ENCODE data around the gene SAT2.
"Not testable (repeated sequence)": the region's sequence is repeated elsewhere in the genome, so short reads cannot be mapped to it uniquely, and the experiment has no call there.

SAT2 gene

GRCh38 chr17:7612294-7612640 is 15.4 kb downstream of the SAT2 start:
- Histone ChIP-seq H3K4me1 (ENCODE audit: control insufficient read depth, insufficient read depth, low read length) (peaks cover 22% of the 10 kb centered on the region), H3K36me3 (ENCODE audit: control insufficient read depth in 2 of 2, insufficient read depth in 1 of 2, low read length in 2 of 2) (peaks cover 31 to 42% of the 10 kb centered on the region in 2 experiments; a peak in 2 of 3 replicates), H3K9me3 (ENCODE audit: control insufficient read depth, insufficient read depth, low read depth, low read length) (no peaks in the 10 kb centered on the region), H3K27ac (ENCODE audit: extremely low read depth, low read depth, low read length) (no peak overlapping the region), H3K4me3 (ENCODE audit: low read depth, low read length) (no peak overlapping the region)
- no peak for TF ChIP-seq KLF10 (tag by site-specific recombination; IDR thresholded peaks at IDR 0.05)
- TF ChIP-seq ZBTB7A (tag by site-specific recombination; IDR thresholded peaks at IDR 0.05; ENCODE audit: low read depth) = no peak
- ChIA-PET CTCF (interaction anchor here (0.7 to 5.1 kb wide), 2 partner anchors 20 to 61 kb away, joined by 3 to 30 read pairs; no protein-coding TSS in a partner anchor), POLR2A (interaction anchor here (0.6 to 6.9 kb wide), 4 partner anchors 13 to 76 kb away, joined by 3 to 52 read pairs (median 4); partner anchors contain the start of genes SAT2, TP53 and WRAP53)

- ChIA-PET CTCF (interaction anchor here (0.6 to 5.1 kb wide), 5 partner anchors 21 to 496 kb away, joined by 3 to 30 read pairs (median 3); no protein-coding TSS in a partner anchor), POLR2A (interaction anchor here (0.6 to 6.9 kb wide), 4 partner anchors 13 to 76 kb away, joined by 3 to 52 read pairs (median 4); partner anchors contain the start of genes SAT2, TP53 and WRAP53)
- Histone ChIP-seq H3K36me3 (ENCODE audit: control insufficient read depth in 2 of 2, insufficient read depth in 1 of 2, low read length in 2 of 2) (peaks cover 31 to 46% of the 10 kb centered on the region in 2 experiments; a peak in 2 of 3 replicates), H3K4me1 (ENCODE audit: control insufficient read depth, insufficient read depth, low read length) (peaks cover 22% of the 10 kb centered on the region), H3K9me3 (ENCODE audit: control insufficient read depth, insufficient read depth, low read depth, low read length) (no peaks in the 10 kb centered on the region), H3K4me3 (ENCODE audit: low read depth, low read length) (no peak overlapping the region), H3K27ac (ENCODE audit: extremely low read depth, low read depth, low read length) (no peak overlapping the region)
- TF ChIP-seq ZFP69B (tag by site-specific recombination; IDR thresholded peaks at IDR 0.05) = no peak
- TF ChIP-seq ZBTB48 (tag by site-specific recombination; IDR thresholded peaks at IDR 0.05) = peak; percentile 56; the same call in 1 of the 2 replicates
These were observed 15.9 kb downstream of the SAT2 start for GRCh38 chr17:7611635-7612293.

GRCh38 chr17:7610641-7611040 is 17.0 kb downstream of the SAT2 start:
- TF ChIP-seq ZNF10 (tag by site-specific recombination; IDR thresholded peaks at IDR 0.05) = peak; percentile 85
- no peak for TF ChIP-seq ZNF544 (tag by site-specific recombination; IDR thresholded peaks at IDR 0.05)
- no peak for TF ChIP-seq ZBTB10 (tag by site-specific recombination; IDR thresholded peaks at IDR 0.05)
- H3K36me3 ChIP-seq (ENCODE audit: control insufficient read depth in 2 of 2, insufficient read depth in 1 of 2, low read length in 2 of 2) = peaks cover 42 to 50% of the 10 kb centered on the region in 2 experiments
- CTCF ChIA-PET = interaction anchor here (0.8 to 1.9 kb wide), 5 partner anchors 21 to 76 kb away, joined by 3 to 5 read pairs (median 3); partner anchors contain the start of genes SOX15 and TP53

GRCh38 chr17:7606280-7606679 is 21.3 kb downstream of the SAT2 start:
- peaks cover 3% of the 10 kb centered on the region for H3K4me1 ChIP-seq (ENCODE audit: control insufficient read depth, insufficient read depth, low read length)
- H3K27ac ChIP-seq (ENCODE audit: extremely low read depth, low read depth, low read length) = no peak overlapping the region
- H3K9me3 ChIP-seq (ENCODE audit: control insufficient read depth, insufficient read depth, low read depth, low read length) = no peaks in the 10 kb centered on the region
- TF ChIP-seq ZNF148 (tag by site-specific recombination; IDR thresholded peaks at IDR 0.05; ENCODE audit: borderline replicate concordance) = no peak
- 0 out of 2 replicates have a peak, but pooled peaks have one; percentile 35 for TF ChIP-seq ZIC2 (tag by site-specific recombination; IDR thresholded peaks at IDR 0.05)
- no peak for TF ChIP-seq ZNF248 (tag by site-specific recombination; IDR thresholded peaks at IDR 0.05)
- no peak for TF ChIP-seq ZNF133 (tag by site-specific recombination; IDR thresholded peaks at IDR 0.05)
- TF ChIP-seq ZFHX2 (tag by site-specific recombination; conservative IDR thresholded peaks at IDR 0.05) = no peak
- no peak for TF ChIP-seq ZNF510 (tag by site-specific recombination; IDR thresholded peaks at IDR 0.05; ENCODE audit: insufficient replicate concordance)
- TF ChIP-seq ZNF175 (tag by site-specific recombination; IDR thresholded peaks at IDR 0.05) = no peak
- CTCF ChIA-PET = interaction anchor here (0.6 to 1.8 kb wide), 4 partner anchors 9 to 277 kb away, joined by 3 to 7 read pairs (median 3); partner anchors contain the start of genes NEURL4 and TP53
- no peak overlapping the region for H3K4me3 ChIP-seq (ENCODE audit: low read depth, low read length)
- POLR2A ChIA-PET = interaction anchor here (1.0 to 1.7 kb wide), 2 partner anchors 80 to 81 kb away, joined by 3 read pairs; partner anchors contain the start of gene TP53
- H3K36me3 ChIP-seq (ENCODE audit: control insufficient read depth in 2 of 2, insufficient read depth in 1 of 2, low read length in 2 of 2) = peaks cover 69 to 80% of the 10 kb centered on the region in 2 experiments

More at GRCh38 chr17:7610641-7611040, 17.0 kb downstream of the SAT2 start:
- Histone ChIP-seq H3K9me3 (ENCODE audit: control insufficient read depth, insufficient read depth, low read depth, low read length) (no peaks in the 10 kb centered on the region), H3K4me3 (ENCODE audit: low read depth, low read length) (no peak overlapping the region), H3K27ac (ENCODE audit: extremely low read depth, low read depth, low read length) (peak overlapping the region; percentile 26; the same call in 1 of the 2 replicates), H3K4me1 (ENCODE audit: control insufficient read depth, insufficient read depth, low read length) (peaks cover 22% of the 10 kb centered on the region)
- POLR2A ChIA-PET = no interaction called here

- H3K27ac ChIP-seq (ENCODE audit: extremely low read depth, low read depth, low read length); H3K9me3 ChIP-seq (ENCODE audit: control insufficient read depth, insufficient read depth, low read depth, low read length); H3K4me1 ChIP-seq (ENCODE audit: control insufficient read depth, insufficient read depth, low read length); POLR2A ChIA-PET; H3K4me3 ChIP-seq (ENCODE audit: low read depth, low read length): not testable (repeated sequence)
- CTCF ChIA-PET = interaction anchor here (0.6 kb wide), 1 partner anchor 333 kb away, joined by 3 read pairs; no protein-coding TSS in a partner anchor
- H3K36me3 ChIP-seq (ENCODE audit: control insufficient read depth in 2 of 2, insufficient read depth in 1 of 2, low read length in 2 of 2) = peaks cover 91 to 93% of the 10 kb centered on the region in 2 experiments
These were observed 30.1 kb downstream of the SAT2 start for GRCh38 chr17:7597561-7597960.
